ENCODE results near the gene SOX6. TPM values are rescaled to one million over a fixed set of nuclear protein-coding genes. Genes with fewer than 3 reads are reported as not detected.

Gene SOX6
- total RNA-seq, 2 donors from 2014 or later, result 3.1 to 15.5 TPM

DNA sequence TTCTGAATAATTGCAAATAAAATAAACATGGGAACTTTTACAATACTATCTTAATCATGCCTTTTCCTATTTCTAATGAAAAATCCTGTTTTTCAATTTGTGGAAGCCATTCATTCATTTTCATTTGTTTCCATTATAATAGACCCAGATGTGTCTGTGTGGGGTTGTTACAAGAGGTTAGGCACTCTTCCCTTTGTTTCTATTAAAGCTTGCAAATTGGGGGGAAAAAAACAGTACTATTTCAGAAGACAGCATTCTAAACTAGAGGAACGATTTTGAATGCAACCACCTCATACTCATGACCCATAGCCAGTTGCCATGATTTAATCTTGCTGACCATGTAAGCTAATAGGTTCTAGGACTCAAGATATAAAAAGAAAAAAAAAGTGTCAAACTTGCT lies 175.5 kb downstream of the SOX6 start:
- TF ChIP-seq CTCF (IDR thresholded peaks at IDR 0.05), result no peak
- no peak for TF ChIP-seq POLR2AphosphoS5 (IDR thresholded peaks at IDR 0.05)
- TF ChIP-seq POLR2A (IDR thresholded peaks at IDR 0.05), result no peak
- intact Hi-C loops (cut with DNase I), result no loop called here
- Histone ChIP-seq H3K27ac (no peak overlapping the region), H3K4me3 (no peak overlapping the region), H3K4me1 (replicated peaks) (no peaks in the 10 kb centered on the region), H3K36me3 (no peaks in the 10 kb centered on the region), H3K27me3 (replicated peaks; ENCODE audit: insufficient read depth) (no peaks in the 10 kb centered on the region), H3K9me3 (no peaks in the 10 kb centered on the region)
- no peak for DNase-seq (ENCODE audit: low spot score)
- WGBS, result 84% methylated on average over 1 of the region's 1 CpG

DNA sequence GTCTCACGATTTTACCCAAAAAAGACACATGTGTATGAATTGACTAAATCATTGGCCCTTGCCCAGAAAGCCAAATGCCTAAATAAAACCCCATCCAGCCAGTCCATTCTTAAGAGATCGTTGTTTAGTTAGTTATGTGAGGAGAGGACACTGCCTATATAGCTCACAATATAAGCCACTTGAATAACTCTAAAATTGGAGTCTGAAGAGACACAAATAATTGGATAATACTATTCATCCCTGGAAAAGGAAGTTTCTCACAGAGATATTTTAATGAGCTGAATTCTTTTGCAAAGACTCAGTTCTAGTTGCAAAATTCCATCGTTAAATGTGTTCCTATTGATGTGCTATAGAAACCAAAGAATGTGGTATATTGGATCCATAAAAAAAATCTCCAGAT lies 176.7 kb downstream of the SOX6 start:
- no peak overlapping the region for H3K4me3 ChIP-seq
- TF ChIP-seq CTCF (IDR thresholded peaks at IDR 0.05) (no peak), POLR2AphosphoS5 (IDR thresholded peaks at IDR 0.05) (no peak), POLR2A (IDR thresholded peaks at IDR 0.05) (no peak)
- WGBS, result 77% methylated on average over 3 of the region's 3 CpGs
- no peaks in the 10 kb centered on the region for H3K9me3 ChIP-seq
- no peak for DNase-seq (ENCODE audit: low spot score)
- H3K27me3 ChIP-seq (replicated peaks; ENCODE audit: insufficient read depth), result no peaks in the 10 kb centered on the region
- intact Hi-C loops (cut with DNase I), result no loop called here
- H3K4me1 ChIP-seq (replicated peaks), result no peaks in the 10 kb centered on the region
- H3K36me3 ChIP-seq, result no peaks in the 10 kb centered on the region
- H3K27ac ChIP-seq, result no peak overlapping the region

DNA sequence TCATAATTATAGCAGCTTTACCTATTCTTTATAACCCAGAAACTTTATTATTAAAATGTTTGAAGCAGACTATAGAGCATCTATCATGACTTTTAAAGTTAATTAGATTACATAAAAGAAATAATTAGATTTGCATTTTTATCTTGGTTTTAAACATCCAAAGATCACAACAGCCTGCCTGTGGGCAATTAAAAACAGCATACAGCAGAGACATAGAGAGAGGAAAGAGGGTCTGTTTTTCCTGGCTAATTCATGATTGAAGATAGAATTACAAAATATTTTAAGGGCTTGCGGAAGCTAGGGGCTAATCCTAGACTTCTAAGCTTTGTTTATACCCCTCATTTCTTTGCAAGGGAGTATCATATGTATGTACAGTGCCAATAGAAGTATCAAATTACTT lies 178.1 kb downstream of the SOX6 start:
- Histone ChIP-seq H3K4me3 (no peak overlapping the region), H3K4me1 (replicated peaks) (no peaks in the 10 kb centered on the region), H3K36me3 (no peaks in the 10 kb centered on the region), H3K27ac (no peak overlapping the region), H3K27me3 (replicated peaks; ENCODE audit: insufficient read depth) (no peaks in the 10 kb centered on the region), H3K9me3 (no peaks in the 10 kb centered on the region)
- TF ChIP-seq POLR2AphosphoS5 (IDR thresholded peaks at IDR 0.05) (no peak), POLR2A (IDR thresholded peaks at IDR 0.05) (no peak), CTCF (IDR thresholded peaks at IDR 0.05) (no peak)
- 94% methylated on average over 1 of the region's 1 CpG for WGBS
- DNase-seq (ENCODE audit: low spot score), result no peak
- intact Hi-C loops (cut with DNase I), result no loop called here

DNA sequence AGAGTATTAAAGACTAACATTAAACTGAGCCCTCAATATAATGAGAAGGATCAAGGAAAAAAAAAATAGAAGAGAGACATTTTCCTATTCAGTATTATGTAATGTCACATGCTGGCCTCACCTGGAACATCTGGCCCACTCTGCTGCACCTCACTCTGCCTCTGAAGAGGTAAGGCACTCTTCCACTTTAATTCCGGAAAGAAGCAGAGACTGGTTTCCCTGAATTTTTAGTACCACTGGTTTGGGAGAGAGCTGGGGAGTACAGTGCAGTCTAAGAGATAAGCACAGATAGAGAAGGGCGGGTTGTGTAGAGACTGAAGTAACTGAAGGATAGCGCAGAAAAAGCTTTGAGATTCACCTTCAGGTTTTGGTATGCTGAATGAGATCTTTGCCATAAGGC lies 178.7 kb downstream of the SOX6 start:
- H3K36me3 ChIP-seq, result no peaks in the 10 kb centered on the region
- DNase-seq (ENCODE audit: low spot score), result no peak
- intact Hi-C loops (cut with DNase I), result no loop called here
- TF ChIP-seq CTCF (IDR thresholded peaks at IDR 0.05) (no peak), POLR2A (IDR thresholded peaks at IDR 0.05) (no peak), POLR2AphosphoS5 (IDR thresholded peaks at IDR 0.05) (no peak)
- no peaks in the 10 kb centered on the region for H3K27me3 ChIP-seq (replicated peaks; ENCODE audit: insufficient read depth)
- H3K27ac ChIP-seq, result no peak overlapping the region
- H3K4me3 ChIP-seq, result no peak overlapping the region
- 93% methylated on average over 3 of the region's 3 CpGs for WGBS
- no peaks in the 10 kb centered on the region for H3K4me1 ChIP-seq (replicated peaks)
- H3K9me3 ChIP-seq, result no peaks in the 10 kb centered on the region

GRCh38 chr11:16173798-16174197 lies 182.5 kb downstream of the SOX6 start:
- H3K36me3 ChIP-seq, result no peaks in the 10 kb centered on the region
- no peak overlapping the region for H3K4me3 ChIP-seq
- intact Hi-C loops (cut with DNase I), result no loop called here
- TF ChIP-seq POLR2A (IDR thresholded peaks at IDR 0.05) (no peak), POLR2AphosphoS5 (IDR thresholded peaks at IDR 0.05) (no peak), CTCF (IDR thresholded peaks at IDR 0.05) (no peak)
- no peaks in the 10 kb centered on the region for H3K27me3 ChIP-seq (replicated peaks; ENCODE audit: insufficient read depth)
- DNase-seq (ENCODE audit: low spot score), result no peak
- no peaks in the 10 kb centered on the region for H3K4me1 ChIP-seq (replicated peaks)
- H3K9me3 ChIP-seq, result no peaks in the 10 kb centered on the region
- H3K27ac ChIP-seq, result no peak overlapping the region

Measured in prostate gland (tissue), 2 donors.